ENCODE data around the gene FHIP1B.
"Not testable (repeated sequence)": the region's sequence is repeated elsewhere in the genome, so short reads cannot be mapped to it uniquely, and the experiment has no call there.

Gene FHIP1B

DNA sequence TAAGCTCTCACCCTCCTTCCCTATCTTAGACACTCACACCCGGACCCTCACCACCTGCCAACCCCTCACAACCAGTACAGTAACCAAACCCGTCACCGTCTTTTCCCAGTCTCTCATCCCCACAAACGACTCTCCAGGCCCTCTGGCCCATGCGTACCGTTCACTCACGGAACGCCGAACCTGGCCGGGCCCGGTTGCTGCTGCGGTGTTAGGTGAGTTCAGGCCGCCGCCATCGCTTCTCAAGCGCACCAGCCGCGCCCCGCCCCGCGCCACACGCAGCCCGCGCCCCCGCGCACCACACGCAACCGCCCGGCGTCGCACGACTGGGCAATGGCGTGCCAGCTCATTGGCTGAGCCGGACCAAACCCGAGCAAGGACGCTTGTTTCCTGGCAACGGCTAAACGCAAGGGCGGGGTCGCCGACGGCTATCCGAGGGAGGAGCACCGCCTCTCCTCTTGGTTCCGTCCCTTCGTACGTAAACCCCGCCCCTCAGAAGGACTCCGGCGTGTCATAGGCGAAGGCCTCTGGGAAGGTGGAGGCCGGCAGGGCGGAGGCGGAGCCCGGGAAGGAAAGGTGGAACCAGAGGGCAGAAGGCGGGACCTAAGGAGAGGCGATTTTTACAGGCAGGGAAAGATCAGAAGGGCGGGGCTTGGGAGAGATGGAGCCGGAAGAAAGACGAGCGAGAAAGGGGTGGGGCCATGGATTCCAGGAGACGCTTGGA, at the start of gene FHIP1B:
Gene FHIP1B, minus strand, starts transcription at position 250 of the 721 bp plus-strand sequence. CDS start 10,120 bp downstream, outside the sequence.
- FAIRE-seq (peak; percentile 100), DNase-seq (ENCODE audit: insufficient read length, low spot score) (peak; percentile 96)

DNA sequence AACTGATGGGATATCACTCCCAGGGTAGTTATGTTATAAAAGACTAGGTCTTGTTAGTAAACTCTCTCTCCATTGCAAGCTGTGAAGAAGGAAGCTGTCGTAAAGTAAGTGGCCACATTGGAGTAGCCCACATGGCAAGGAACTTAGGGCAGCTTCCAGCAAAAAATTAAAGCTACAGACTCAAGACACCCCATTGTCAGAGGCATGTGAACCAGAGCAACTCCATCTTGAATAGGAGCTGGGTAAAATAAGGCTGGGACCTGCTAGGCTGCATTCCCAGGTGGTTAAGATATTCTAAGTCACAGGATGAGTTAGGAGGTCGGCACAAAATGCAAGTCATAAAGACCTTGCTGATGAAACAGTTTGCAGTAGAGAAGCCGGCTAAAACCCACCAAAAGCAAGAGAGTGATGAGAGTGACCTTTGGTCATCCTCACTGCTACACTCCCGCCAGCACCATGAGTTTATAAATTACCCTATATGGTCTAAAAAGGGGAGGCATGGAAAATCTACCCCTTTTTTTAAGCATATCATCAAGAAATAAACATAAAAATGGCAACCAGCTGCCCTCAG, 49.1 kb upstream of the FHIP1B start:
- FAIRE-seq: no peak

DNA sequence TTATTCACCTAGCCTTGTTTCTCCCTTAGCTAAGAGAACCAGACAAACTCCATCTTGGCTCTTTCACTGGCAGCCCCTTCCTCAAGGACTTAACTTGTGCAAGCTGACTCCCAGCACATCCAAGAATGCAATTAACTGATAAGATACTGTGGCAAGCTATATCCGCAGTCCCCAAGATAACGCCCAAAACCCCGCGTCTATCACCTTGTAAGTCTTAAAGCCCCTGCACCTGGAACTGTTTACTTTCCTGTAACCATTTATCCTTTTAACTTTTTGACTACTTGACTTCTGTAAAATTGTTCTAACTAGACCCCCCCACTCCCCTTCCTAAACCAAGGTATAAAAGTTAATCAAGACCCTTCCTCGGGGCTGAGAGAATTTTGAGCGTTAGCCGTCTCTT, 46.4 kb upstream of the FHIP1B start:
- FAIRE-seq; DNase-seq (ENCODE audit: insufficient read length, low spot score): not testable (repeated sequence)

More for the DNA sequence above, 49.1 kb upstream of the FHIP1B start:
- DNase-seq (ENCODE audit: insufficient read length, low spot score): no peak

GRCh38 chr11:6273188-6273587, 38.8 kb upstream of the FHIP1B start:
- DNase-seq (ENCODE audit: insufficient read length, low spot score) (no peak), FAIRE-seq (no peak)

- FAIRE-seq (no peak), DNase-seq (ENCODE audit: insufficient read length, low spot score) (no peak)
These were observed 37.2 kb upstream of the FHIP1B start for GRCh38 chr11:6271598-6271997.

DNA sequence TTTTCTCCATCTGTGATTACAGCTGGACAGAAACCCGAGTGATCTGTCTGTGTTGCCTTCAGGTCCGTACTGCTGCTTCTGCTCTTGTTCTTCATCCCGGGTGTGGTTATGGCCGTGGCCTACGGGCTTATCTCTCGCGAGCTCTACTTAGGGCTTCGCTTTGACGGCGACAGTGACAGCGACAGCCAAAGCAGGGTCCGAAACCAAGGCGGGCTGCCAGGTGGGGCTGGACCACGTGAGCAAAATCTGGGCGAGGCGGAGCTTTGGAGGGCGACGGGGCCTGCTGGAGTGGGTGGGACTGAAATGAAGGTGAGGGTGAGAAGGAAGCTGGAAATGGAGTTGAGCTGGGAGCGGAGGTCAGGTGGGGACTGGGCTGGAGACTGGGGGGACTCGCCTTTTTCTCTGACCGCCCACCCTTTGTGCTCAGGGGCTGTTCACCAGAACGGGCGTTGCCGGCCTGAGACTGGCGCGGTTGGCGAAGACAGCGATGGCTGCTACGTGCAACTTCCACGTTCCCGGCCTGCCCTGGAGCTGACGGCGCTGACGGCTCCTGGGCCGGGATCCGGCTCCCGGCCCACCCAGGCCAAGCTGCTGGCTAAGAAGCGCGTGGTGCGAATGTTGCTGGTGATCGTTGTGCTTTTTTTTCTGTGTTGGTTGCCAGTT, 36.3 kb upstream of the FHIP1B start:
- FAIRE-seq (no peak), DNase-seq (ENCODE audit: insufficient read length, low spot score) (no peak)

DNA sequence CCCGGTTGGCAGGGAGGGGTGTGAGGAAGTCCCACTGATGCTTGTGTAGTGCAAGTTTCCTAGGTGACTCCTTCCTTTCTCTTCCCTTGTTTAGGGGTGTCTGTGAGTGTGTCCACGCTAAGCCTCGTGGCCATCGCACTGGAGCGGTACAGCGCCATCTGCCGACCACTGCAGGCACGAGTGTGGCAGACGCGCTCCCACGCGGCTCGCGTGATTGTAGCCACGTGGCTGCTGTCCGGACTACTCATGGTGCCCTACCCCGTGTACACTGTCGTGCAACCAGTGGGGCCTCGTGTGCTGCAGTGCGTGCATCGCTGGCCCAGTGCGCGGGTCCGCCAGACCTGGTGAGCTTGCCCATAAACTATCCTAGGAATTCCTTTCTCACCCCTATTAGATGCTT, 35.6 kb upstream of the FHIP1B start:
- DNase-seq (ENCODE audit: insufficient read length, low spot score) (no peak), FAIRE-seq (no peak)

DNA sequence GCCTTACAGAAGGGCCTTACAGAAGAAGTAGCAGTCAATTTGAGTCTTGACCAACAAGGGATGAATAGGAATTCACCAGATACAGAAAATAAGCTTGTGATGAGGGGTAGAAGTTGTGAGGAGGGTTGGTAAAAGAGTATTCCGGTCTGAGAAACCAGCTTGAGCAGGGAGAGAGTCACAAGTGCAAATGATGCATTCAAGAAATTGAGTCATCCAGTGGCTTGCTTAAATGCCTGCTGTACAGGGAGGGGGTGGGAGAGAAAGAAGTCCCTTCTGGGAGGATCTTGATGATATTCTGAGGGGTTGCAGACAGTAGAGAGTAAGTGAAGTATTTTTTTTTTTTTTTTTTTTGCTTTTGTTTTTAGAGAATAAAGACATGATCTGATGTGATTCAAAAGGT, 34.4 kb upstream of the FHIP1B start:
- DNase-seq (ENCODE audit: insufficient read length, low spot score): no peak

DNA sequence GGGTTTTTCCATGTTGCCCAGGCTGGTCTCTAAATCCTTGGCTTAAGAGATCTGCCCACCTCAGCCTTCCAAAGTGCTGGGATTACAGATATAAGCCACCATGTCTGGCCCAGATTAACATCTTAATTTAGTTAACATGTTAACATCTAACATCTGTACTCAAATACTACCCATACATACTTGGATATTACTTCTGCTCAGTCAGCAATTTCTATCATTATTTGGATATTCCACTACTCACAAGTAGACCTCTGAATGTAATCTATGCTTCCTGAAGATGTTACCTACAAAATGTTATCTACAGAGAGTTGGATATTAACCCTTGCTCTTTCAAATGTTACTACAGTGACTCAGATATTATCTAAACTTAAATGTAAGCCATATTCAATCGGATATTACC, 29.2 kb upstream of the FHIP1B start:
- DNase-seq (ENCODE audit: insufficient read length, low spot score) (no peak), FAIRE-seq (no peak)

More for the DNA sequence above, 34.4 kb upstream of the FHIP1B start:
- FAIRE-seq: no peak

DNA sequence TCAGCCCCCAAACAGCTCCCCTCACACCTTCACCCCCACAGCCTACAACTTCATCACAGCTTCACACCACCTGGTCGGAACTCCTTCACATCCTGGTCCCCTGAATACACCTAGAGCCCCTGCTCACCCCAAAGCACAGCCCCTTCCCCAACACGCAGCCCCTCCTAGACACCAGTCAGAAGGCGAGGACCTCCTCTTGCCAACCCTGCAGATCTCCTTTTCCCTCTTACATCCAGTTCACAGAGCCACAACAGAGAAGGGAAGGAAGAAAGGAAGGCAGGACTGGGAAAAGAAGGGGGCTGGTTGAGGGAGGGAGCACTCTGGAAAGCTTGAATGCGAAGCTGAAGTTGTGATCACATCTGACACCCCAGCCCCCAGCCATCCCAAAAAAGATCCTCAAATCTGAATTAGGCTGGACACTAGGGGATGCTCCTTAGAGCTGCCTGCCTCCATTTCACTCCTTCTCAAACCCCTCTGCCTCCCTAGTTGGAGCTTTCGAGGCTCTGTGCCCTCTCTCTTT, 25.8 kb upstream of the FHIP1B start:
- FAIRE-seq (no peak), DNase-seq (ENCODE audit: insufficient read length, low spot score) (no peak)

- DNase-seq (ENCODE audit: insufficient read length, low spot score): no peak
- FAIRE-seq: no peak
These were observed 24.2 kb upstream of the FHIP1B start for GRCh38 chr11:6258571-6259081.

DNA sequence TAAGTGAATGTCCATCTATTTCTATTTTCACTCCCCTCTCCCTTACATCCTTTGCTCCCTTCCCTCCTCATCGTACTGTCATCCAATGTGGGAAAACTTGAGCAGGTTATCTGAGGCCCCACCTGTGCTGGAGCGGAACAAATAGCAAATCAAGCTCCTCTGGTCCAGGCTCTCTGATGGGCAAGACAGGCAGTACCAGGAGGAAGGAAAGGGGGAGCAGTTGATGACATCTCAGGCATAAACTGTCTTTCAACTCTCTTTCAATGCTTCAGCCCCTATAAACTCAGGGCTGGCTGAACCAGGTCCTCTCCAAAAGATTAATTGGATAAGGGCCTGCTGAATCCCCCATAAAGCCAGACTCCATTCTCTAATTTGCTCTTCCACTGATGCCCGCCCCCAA, 23.7 kb upstream of the FHIP1B start:
- no peak for DNase-seq (ENCODE audit: insufficient read length, low spot score)
- FAIRE-seq: no peak

GRCh38 chr11:6253197-6253596, 18.8 kb upstream of the FHIP1B start:
- DNase-seq (ENCODE audit: insufficient read length, low spot score) (no peak), FAIRE-seq (no peak)

DNA sequence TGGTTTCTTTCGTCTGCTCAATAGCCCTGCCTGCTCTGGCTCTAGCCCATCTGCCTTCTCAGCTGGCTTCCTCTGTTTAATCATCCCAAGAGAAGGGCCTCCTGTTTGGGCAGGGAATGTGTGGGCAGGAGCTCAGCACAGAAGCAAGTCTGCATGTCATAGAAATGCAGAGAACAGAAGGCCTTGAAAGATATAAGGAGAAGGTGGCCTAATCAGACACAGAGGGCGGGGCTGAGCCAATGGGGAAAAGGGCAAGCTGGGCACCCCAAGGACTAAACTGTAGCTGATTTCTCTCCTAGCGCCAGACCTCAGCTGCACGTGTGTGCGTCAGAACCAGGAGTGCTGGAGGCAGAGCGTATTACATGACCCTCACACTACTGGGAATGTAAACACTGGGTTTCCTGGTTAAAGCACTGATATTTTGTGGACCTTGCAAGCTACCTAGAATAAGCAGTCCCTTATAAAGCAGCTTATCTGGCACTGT, 17.6 kb upstream of the FHIP1B start:
- FAIRE-seq: no peak
- DNase-seq (ENCODE audit: insufficient read length, low spot score): no peak

DNA sequence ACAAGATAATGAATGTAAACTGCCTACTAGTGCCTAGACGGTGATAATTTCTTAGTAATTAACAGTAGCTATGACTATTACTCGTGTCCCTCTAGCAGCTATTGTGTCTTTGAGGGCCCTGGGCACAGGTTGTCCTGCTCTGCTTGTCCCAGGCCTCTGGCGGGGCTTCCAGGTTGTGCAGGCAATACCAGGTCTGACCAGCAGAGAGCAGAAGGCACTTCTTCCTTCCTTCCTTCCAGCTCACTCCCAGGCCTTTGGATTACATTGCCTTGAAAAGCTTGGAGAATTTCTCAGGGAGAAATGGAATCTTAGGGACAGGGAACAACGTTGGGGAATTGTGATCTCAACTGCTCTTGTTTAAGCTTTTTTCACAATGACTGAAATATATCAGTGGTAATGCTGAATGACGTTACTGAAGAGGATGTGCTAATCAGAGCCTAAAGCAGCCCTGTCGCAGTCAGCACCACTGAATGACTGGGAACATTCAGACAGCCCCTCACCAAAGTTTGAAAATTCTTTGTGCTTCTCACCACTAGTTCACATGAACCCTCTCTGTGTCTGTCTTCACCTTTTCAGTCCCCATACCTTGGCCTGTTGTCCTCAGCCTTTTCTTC, 16.8 kb upstream of the FHIP1B start:
- peak; percentile 65 for DNase-seq (ENCODE audit: insufficient read length, low spot score)
- no peak for FAIRE-seq

DNA sequence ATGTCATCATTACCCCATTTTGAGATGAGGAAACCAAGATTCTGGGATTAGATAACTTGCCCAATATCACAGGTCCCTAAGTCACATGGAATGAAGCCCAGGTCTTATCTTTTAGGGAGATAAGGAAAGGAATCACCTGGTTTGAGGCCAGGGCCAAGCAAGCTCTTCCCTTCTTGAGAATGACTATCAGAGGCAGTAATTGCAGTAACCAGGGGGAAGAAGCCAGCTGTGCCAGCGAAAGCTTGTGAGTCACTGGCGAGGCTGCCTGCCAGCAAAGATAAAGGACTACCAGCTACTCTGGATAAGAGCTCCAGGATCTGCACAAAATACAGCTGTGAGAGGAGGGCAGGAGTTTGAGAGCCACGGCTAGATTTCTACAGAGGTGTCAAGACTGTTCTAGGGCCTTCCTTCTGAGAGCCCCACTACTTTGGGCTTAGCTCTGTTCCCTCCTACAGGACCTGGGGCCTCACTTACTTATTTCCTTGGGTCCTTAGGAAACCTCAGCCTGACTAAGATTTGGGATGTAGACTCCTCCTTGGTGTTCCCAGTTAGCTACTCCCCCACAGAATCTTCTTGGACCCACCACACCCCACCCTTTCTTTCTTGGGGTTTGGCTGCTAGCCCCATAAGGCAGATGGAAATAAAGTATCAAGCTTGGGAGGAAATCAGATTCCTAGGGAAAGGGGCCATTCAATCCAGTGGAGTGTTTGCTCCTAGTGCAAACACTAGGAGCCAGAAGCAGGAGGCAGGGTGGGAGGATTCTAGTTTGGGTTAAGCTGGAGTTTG, 15.5 kb upstream of the FHIP1B start:
- DNase-seq (ENCODE audit: insufficient read length, low spot score) (peak; percentile 31), FAIRE-seq (no peak)

GRCh38 chr11:6248897-6249296, 14.5 kb upstream of the FHIP1B start:
- not testable (repeated sequence) for DNase-seq (ENCODE audit: insufficient read length, low spot score); FAIRE-seq

GRCh38 chr11:6248248-6248647, 13.8 kb upstream of the FHIP1B start:
- FAIRE-seq: no peak
- DNase-seq (ENCODE audit: insufficient read length, low spot score): no peak

GRCh38 chr11:6245536-6245935, 11.1 kb upstream of the FHIP1B start:
- no peak for FAIRE-seq
- no peak for DNase-seq (ENCODE audit: insufficient read length, low spot score)

- FAIRE-seq: no peak
- DNase-seq (ENCODE audit: insufficient read length, low spot score): no peak
These were observed 6.9 kb upstream of the FHIP1B start for GRCh38 chr11:6241316-6241715.

Data from HTR-8/SVneo (cell line).